GM15510 (cell line): ENCODE measurements around the gene TMEM59.

Source experiments
- POLR2A ChIP-seq: IDR thresholded peaks from 3 replicates; pipeline ENCODE4 v1.6.1; 2011; ENCODE audit warnings: borderline replicate concordance; ENCODE audit not compliant: insufficient read length; ENCODE audit errors: extremely low read depth

TMEM59 gene

DNA sequence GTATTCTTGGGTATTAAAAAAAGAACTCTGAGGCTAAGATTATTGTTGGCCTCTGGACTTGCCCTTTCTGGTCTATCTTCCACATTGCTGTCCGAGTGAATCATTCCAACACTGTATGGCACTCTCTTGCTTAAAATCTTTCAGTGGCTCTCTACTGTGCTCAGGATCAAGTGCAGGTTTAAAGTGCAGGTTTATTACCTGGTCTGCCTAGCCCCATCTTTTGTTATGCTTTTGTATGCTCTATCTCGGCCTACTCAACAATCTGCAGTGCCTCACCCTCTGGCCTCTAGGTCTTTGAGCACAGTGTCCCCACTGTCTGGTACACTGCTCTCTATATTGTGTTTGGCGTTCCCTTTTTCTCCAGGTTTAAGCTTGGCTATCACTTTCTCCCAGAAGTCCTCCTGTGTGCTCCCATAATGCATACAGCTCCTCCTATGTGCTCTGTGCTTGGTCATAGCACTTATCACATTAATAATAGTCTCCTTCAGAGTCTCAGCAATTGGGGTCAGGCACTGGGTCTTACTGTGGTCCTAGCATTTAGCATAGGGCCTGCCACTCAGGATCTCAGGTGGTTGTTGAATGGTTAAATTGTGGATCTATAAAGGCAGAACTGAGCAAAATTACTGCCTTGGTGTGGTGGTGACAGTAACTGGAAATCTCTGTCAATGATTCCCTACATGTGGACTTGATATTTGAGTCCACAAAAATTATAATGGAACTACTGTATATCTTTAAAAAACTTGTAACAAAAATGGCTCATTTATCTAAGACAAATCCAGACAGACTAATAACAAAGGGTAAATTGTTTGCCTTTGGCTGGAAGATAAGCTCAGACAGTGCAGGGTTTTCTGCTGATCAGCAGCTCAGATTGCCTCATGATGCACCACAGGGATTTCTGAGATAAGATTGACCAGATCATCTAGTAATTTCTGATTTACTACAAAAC is 24.4 kb downstream of the TMEM59 start:
- no peak for TF ChIP-seq POLR2A

DNA sequence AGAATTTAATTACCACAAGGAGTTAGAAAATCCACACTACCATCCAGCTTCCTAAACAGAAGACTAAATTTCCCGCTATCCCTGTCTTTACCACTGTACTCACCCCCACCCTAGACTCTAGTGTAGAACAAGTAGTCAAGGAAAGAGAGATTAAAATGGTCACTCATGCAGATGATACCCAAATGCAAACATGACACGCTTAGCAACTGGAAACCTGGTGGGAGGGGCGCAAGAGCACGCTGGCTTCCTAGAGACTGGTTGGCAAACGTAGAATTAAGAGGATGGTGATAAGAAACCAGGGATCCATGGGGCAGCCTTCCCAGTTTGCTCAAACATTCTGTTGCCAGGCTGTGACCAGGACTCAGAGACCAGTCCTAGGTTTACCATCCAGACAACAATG is 25.2 kb downstream of the TMEM59 start:
- TF ChIP-seq POLR2A: no peak

DNA sequence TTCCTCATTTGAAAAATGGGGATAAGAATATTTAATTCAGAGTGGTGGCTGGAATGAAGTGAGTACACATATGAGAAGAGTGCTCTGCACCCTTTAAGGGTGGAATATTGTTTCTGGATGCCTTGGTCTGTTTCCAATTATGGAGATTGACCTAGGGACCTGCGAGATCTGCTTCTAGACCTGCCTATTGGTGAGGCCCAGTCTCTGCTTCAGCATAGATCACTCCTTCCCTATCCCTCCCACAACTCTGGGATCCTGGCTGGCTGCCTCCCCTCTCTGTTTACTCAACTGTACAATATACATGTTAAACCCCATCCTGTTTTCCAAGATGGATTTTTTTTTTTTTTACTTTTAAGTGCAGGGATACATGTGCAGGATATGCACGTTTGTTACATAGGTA is 28.6 kb downstream of the TMEM59 start:
- TF ChIP-seq POLR2A: no peak

DNA sequence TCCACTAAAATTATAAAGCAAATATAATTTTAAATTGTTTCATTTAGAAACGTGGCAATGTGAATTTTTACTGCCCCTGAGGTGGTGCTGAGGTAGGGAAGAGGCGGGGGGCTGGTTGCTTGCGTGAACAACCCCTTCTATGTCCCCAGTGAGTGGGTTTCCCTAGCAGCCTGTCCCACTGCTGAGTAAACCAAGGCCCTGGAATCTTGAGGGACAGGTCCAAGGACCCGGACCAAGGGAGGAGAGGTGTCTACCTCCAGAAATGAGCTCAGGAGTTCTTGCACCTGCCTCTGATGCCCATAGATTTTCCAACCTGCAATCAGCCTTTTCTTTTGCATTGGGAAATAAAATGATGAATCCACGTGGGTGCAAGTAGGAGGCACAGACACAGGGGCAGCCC is 34.4 kb downstream of the TMEM59 start:
- TF ChIP-seq POLR2A: no peak

DNA sequence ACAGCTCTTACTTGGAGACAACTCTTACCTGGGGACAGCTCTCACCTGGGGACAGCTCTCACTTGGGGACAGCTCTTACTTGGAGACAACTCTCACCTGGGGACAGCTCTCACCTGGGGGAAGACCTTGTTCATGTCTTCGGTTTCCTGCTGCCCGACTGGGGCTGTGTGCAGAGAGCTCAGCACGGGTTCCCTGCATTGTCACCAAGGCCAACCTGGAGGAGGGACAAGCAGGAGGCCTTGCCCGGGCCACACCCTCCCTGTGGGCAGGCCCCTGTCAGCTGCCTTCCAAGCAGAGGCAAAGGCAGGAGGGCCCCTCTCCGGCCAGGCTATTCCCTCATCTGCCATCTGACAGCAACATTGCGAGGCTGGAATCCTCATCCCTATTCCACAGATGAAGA is 35.0 kb downstream of the TMEM59 start, which contains the start of gene LDLRAD1:
LDLRAD1 (minus strand) TSS at position 208 of the 400 bp plus-strand sequence; CDS start at position 134, 74 bp downstream.
- TF ChIP-seq POLR2A: no peak

DNA sequence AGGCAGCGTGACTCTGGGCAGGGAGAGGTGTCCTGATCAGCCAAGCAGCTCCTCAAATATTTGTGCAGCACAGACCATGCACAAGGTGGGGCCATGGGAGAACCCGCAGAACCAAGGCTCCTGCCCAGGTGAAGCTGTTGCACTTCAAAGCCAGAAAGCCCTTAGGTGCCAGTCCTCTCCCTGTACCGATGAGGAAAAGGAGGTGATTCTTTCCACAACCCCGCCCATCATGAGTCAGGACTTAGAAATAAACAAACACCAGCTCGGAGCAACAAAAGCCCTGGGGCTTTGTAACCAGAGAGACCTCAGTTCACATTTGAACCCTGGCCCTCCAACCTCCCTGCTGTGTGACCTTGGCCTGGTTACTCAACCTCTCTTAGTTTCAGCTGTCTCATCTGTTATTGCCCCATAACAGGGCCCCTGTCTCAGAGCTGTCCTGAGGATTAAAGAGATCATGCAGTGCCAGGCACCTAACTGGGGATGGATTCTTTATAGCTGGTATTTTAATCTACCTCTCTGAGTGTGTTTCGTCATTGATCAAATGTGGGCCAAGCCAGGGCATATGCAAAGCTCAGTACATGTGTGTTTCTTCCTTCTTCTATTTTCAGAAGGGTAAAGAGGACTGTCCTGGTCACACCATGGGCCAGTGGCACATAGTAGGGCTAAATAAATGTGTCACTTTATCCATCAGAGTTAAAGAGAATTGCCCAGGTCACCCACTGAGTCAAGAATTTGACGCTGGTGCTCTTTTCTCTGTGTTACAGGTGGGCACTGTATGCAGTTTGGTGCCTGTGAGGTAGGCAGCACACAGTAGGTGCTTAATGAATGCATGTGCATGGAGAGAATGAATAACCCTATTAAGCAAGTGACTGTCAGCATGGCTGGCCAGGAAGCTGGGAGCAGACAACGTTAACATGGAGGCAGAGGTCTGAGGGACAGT is 36.4 kb downstream of the TMEM59 start:
- TF ChIP-seq POLR2A: no peak

DNA sequence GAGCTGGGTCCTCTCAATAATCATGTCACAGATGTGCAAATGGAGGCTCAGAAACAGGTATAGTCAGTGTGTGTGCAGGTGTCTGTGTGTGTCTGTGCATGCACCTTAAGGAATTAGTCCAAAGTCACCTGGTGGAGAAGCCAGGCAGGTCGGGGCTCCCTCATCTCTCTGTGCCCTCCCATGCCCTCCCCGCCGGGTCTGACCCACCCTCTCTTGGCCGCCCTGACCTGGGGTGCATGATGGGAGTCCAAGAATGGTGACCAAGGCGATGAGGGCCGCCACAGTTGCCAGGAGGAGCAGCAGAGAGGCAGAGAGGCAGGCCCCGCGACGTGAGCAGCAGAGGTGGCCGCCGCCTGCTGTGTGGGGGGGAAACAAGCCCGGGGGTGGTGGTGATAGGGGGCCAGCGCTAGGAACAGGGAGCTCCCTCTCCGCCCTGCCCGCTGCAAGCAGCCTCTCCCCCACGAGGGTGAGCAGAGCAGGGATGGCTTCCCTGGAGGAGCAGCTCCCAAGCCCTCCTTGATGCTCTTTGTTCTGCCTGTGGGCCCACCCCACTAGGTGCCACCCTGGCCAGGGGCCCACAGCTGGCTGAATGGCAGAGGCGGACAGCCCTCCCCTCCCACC is 38.9 kb downstream of the TMEM59 start:
- no peak for TF ChIP-seq POLR2A

DNA sequence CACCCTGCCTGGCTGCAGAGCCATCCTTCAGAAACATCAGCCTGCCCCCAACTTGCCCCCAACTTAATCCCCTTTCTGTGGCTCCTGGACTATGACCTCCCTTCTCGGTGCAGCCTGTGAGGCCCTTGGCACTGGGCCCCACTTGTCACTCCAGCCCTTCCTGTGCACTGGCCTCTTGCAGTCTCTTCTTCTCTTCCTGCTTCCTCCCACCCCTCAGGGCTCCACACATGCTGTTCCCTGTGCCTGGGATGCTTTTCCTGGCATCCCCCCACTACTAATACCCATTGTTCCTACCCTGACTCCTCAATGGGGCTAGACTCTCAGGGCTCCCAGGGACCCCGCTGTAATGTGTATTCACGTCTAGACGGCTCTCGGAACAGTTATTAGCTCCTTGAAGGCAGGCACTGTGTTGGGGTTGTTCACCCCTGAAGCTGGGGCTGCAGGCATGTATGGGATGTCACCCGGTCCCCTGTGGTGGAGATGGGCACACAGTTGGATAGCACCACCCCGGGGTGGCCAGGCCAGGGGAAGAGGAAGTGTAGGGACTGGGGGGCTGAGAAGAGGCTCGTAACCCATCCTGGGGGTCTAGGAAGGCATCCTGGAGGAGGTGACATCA is 39.5 kb downstream of the TMEM59 start:
- no peak for TF ChIP-seq POLR2A

DNA sequence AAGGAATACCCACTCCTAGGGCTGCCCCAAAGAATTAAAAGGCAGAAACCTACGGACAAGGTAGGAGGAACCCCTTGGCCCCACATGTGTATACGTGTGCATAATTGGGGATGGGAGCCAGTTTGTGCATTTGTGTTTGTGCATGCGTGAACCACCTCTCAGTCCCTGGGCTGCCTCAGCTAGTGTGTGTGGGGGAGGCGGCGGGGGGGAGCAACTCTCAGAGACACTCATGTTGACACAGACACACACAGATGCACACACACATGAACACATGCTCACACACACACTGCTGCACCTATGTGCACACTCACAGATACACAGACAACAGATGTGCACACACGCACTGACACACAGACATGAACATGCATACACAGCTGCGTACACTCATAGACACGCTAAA is 40.1 kb downstream of the TMEM59 start:
- no peak for TF ChIP-seq POLR2A

DNA sequence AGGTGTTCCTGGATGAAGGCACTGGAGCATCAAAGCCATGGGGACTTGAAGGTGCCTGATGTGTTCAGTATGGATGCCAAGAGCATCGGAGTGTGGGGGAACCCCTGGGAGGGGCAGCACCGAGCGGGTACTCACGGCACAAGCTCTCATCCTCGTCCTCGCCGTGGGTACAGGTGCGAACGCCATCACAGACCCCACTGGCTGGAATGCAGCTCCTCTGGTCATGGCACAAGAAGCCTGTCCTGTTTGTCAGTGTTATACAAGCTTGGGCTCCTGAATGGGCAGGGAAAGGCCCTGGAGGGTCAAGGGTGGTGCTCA is 41.0 kb downstream of the TMEM59 start:
- no peak for TF ChIP-seq POLR2A

DNA sequence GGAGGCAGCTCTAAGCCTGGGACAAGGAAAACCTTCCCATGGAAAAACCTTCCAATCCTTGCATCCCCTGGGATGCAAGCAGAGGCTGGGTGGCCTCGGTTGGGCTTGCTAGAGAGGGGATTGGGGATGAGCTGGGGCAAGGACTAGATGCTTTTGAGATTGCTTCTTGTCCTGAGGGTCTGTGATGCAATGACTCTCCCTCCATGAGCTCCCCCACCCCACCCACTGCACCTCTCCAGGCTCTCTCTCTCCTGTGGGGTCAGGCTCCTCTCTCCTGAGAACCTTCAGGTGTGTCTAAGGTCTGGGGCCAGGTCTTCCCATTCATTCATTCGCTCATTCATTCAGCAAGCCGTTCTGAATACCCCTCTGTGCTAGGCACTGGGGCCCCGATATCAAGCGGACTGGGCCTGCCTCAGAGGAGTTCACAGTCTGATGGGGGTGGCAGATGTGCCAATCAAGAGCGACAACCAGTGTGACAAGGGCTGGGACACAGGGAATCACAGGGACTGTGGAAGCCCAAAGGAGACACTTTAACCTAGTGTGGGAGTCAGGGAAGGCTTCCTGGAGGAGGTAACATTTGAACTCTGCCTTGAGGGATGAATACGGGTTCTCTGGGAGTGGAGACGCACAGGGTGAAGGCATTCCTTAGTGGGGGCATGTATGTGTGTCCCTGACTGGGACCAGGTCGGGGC is 41.5 kb downstream of the TMEM59 start:
- TF ChIP-seq POLR2A: no peak

DNA sequence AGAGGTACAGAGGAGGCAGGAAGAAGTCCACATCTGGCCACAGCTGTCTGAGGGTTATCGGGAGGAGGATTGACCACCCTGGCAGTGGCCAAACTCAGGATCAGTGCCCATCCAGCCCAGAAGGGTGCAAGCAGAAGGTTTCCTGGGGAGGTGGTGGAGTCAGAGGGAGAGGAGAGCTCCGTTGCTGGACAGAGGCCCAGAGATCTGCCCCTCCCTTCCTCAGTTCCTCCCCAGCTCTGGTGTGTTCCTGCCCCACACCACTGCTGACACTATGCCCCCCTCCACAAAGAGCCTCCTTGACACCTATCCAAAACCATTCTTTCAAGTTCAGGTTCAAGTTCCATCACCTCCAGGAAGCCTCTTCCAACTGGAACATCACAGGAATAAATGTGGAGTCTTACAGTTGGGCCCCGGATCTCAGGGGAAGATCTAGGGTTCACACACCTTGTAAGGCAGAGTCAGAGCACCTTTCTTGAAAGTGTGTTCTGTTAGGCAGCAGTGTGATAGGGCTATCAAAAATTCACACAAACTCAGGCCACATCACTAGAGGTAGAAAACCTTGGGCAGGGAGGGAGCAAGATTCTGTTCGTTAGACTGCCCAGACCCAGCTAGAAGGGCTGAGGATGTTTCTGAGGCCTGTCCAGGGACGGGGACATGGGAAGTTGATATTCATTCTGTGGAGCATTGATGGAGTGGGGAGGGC is 42.4 kb downstream of the TMEM59 start:
- TF ChIP-seq POLR2A: no peak

DNA sequence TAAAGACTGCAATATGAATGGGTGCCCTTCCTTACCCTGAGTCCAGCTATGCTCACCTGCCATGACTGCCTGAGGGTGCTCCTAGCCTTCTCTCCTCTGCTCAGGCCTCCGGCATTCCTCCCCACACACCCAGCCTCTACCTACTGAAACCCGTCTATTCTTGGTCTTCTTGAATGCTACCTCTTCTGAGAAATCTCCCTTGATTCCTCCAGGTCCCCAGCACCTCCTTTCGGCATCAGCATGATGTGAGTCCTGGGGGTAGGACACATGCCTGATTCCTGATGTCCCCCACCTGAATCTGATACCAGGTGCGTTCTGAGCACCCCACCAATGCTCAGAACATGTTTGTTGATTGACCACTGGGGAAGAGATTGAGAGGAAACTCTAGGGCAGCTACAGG is 43.6 kb downstream of the TMEM59 start:
- no peak for TF ChIP-seq POLR2A

DNA sequence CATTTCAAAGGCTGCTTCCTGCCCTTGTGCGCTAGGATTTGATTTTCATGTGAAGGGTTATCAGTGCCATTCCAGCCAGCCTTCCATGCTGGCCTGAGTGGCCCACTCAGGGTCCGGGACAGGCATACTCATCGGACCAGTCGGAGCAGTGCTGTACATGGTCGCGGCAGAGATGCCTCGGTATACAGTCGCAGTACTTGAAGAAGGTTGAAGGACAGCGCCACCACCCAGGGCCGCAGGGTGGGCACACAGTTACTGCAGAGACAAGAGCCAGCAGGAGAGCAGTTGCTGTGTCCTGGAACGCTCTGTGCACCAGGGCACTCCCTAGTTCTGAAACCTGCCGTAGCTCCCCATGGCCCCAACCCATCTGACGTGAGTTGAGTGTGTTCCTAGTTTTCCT is 44.1 kb downstream of the TMEM59 start:
- TF ChIP-seq POLR2A: no peak

DNA sequence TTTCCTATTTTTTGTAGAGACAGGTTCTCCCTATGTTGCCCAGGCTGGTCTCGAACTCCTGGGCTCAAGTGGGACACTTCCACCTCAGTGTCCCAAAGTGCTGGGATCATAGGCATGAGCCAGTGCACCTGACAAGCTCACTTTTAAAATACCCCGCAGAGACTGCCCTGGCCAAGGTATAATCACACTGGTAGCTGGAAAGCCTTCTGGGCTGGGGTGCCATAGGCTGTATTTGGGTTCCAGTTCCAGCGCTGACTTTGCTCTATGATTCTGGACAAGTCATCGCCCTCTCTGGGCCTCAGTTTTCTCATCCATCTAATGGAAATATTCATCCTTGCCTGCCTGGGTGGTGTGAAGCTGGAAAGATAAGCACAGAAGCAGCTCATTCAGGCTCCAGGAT is 45.4 kb downstream of the TMEM59 start:
- no peak for TF ChIP-seq POLR2A
